Kidney (tissue), 14 donors: Measurements from ENCODE around the gene RO60. TPM values are rescaled to one million over a fixed set of nuclear protein-coding genes. Genes with fewer than 3 reads are reported as not detected.
"Not testable (repeated sequence)": the region's sequence is repeated elsewhere in the genome, so short reads cannot be mapped to it uniquely, and the experiment has no call there.

Source experiments
- DNase-seq, 5 donors: peaks; one replicate each; pipeline ENCODE4 v3.0.0-alpha.2; 2013 to 2020
- FAIRE-seq: peaks from 2 replicates; lab custom pipeline; 2012; peaks lifted over from hg19 to GRCh38; lab: Jason Lieb, UNC
- H3K27ac ChIP-seq, 2 donors: one replicate each; pipeline ENCODE4 v1.7.0; 2013; ENCODE audit warnings: low read depth in 2 of 2, low read length in 2 of 2, inconsistent platforms in 1 of 2
- H3K27me3 ChIP-seq: one replicate; pipeline ENCODE4 v1.7.1; 2013; ENCODE audit warnings: low read length, inconsistent platforms; ENCODE audit not compliant: control insufficient read depth, insufficient read depth
- H3K36me3 ChIP-seq, 3 donors: one replicate each; pipeline versions ENCODE4 v1.7.0 to v1.7.1; 2013; ENCODE audit warnings: low read length in 3 of 3, control low read depth in 1 of 3, inconsistent platforms in 1 of 3; ENCODE audit not compliant: insufficient read depth in 3 of 3, control insufficient read depth in 2 of 3
- H3K4me1 ChIP-seq, 3 donors: one replicate each; pipeline versions ENCODE4 v1.7.0 to v1.7.1; 2013; ENCODE audit warnings: low read length in 3 of 3, inconsistent platforms in 1 of 3, low read depth in 1 of 3; ENCODE audit not compliant: control insufficient read depth in 2 of 3, insufficient read depth in 2 of 3
- H3K4me3 ChIP-seq, 3 donors: one replicate each; pipeline versions ENCODE4 v1.7.0 to v1.8.1; 2013; ENCODE audit warnings: low read length in 3 of 3, control low read depth in 1 of 3, inconsistent platforms in 1 of 3
- H3K9ac ChIP-seq, 3 donors: one replicate each; pipeline versions ENCODE4 v1.7.0 to v1.7.1; 2013; ENCODE audit warnings: low read length in 3 of 3, control low read depth in 1 of 3, inconsistent platforms in 1 of 3
- H3K9me3 ChIP-seq, 3 donors: one replicate each; pipeline versions ENCODE4 v1.7.0 to v1.7.1; 2013; ENCODE audit warnings: low read length in 3 of 3, control low read depth in 1 of 3, inconsistent platforms in 1 of 3; ENCODE audit not compliant: control insufficient read depth in 2 of 3, insufficient read depth in 1 of 3
- CTCF ChIP-seq: IDR thresholded peaks from 3 replicates; pipeline ENCODE4 v1.5.1; 2012; ENCODE audit warnings: mild to moderate bottlenecking, moderate library complexity, borderline replicate concordance; ENCODE audit not compliant: insufficient read depth; ENCODE audit errors: extremely low read depth
- intact Hi-C: fragments of 100-400 bp; cut with DNase I; formaldehyde crosslinking; loops from one replicate; pipeline ENCODE4 v1.11.1; 2022
- polyA plus RNA-seq: library from polyadenylated mRNA; stranded (reverse); fragments of 350-450 nt; fragmentation: Illumina TruSeq; extraction: RNeasy Lipid Tissue Mini Kit (QIAGEN cat#74804); gene quantifications from one replicate; pipeline ENCODE4 v1.2.3, GENCODE V29; 2014; ENCODE audit warnings: low read depth, low replicate concordance; ENCODE audit not compliant: insufficient read depth
- total RNA-seq: library from RNA; stranded (reverse); fragmentation: NEBNext Ultra II Directional; extraction: Animal tissue kit (Norgen Biotek cat#: 25700); gene quantifications from one replicate; pipeline ENCODE4 v1.2.1, GENCODE V29; 2021
- donor health status: control.
- donor health status: control.
- donor health status: control.
- donor health status: control.
- donor health status: control.
- donor health status: DM: yes; HTN: yes; CAD: no.
- donor health status: Normal renal cell carcinoma (clear cell type).

Gene RO60
- total and polyA plus RNA-seq, 2 donors from 2014 or later: 4.8 to 72.0 TPM

- Histone ChIP-seq H3K9ac (no peak overlapping the region), H3K4me1 (no peaks in the 10 kb centered on the region), H3K36me3 (no peaks in the 10 kb centered on the region), H3K27me3 (no peaks in the 10 kb centered on the region), H3K4me3 (no peak overlapping the region), H3K27ac (no peak overlapping the region), H3K9me3 (no peaks in the 10 kb centered on the region)
- intact Hi-C loops: no loop called here
- no peak for DNase-seq
- FAIRE-seq: no peak
- no peak for TF ChIP-seq CTCF
Observed at GRCh38 chr1:193040011-193040410, 19.4 kb upstream of the RO60 start.

- Histone ChIP-seq H3K4me1 (no peaks in the 10 kb centered on the region), H3K27me3 (no peaks in the 10 kb centered on the region), H3K9me3 (no peaks in the 10 kb centered on the region), H3K4me3 (no peak overlapping the region), H3K27ac (no peak overlapping the region), H3K9ac (no peak overlapping the region), H3K36me3 (no peaks in the 10 kb centered on the region)
- TF ChIP-seq CTCF: no peak
- no peak for FAIRE-seq
- DNase-seq: no peak
- intact Hi-C loops: no loop called here
Observed at GRCh38 chr1:193042766-193043691, 16.4 kb upstream of the RO60 start.

- DNase-seq, FAIRE-seq, H3K9me3 ChIP-seq, H3K4me1 ChIP-seq, intact Hi-C loops, H3K9ac ChIP-seq, H3K27me3 ChIP-seq, H3K27ac ChIP-seq, H3K4me3 ChIP-seq: not testable (repeated sequence)
- peaks cover 0 to 18% (median 3%) of the 10 kb centered on the region in 3 donors for H3K36me3 ChIP-seq
Observed at GRCh38 chr1:193048913-193049312, 10.5 kb upstream of the RO60 start.

GRCh38 chr1:193054169-193054675 lies 5.2 kb upstream of the RO60 start:
- intact Hi-C loops: no loop called here
- no peak for DNase-seq
- Histone ChIP-seq H3K4me3 (no peak overlapping the region), H3K9ac (no peak overlapping the region), H3K36me3 (peaks cover 0 to 10% (median 3%) of the 10 kb centered on the region in 3 donors), H3K27ac (no peak overlapping the region), H3K4me1 (peaks cover 0 to 12% (median 3%) of the 10 kb centered on the region in 3 donors), H3K27me3 (no peaks in the 10 kb centered on the region), H3K9me3 (no peaks in the 10 kb centered on the region)
- no peak for TF ChIP-seq CTCF
- FAIRE-seq: no peak
